GM15510 (cell line): ENCODE measurements around the gene EIF4E.

Experiments used
- POLR2A ChIP-seq: IDR thresholded peaks from 3 replicates; pipeline ENCODE4 v1.6.1; 2011; ENCODE audit warnings: borderline replicate concordance; ENCODE audit not compliant: insufficient read length; ENCODE audit errors: extremely low read depth

The EIF4E gene

GRCh38 chr4:98945297-98945850, 16.4 kb upstream of the EIF4E start:
- TF ChIP-seq POLR2A, result no peak

- no peak for TF ChIP-seq POLR2A
Observed at GRCh38 chr4:98939892-98940298, 11.0 kb upstream of the EIF4E start.

GRCh38 chr4:98939438-98939837, 10.5 kb upstream of the EIF4E start:
- no peak for TF ChIP-seq POLR2A

- no peak for TF ChIP-seq POLR2A
Observed at GRCh38 chr4:98937986-98938720, 9.2 kb upstream of the EIF4E start.

- TF ChIP-seq POLR2A, result no peak
Observed at GRCh38 chr4:98935633-98936032, 6.7 kb upstream of the EIF4E start.

- no peak for TF ChIP-seq POLR2A
Observed at GRCh38 chr4:98932539-98932938, 3.6 kb upstream of the EIF4E start.

- TF ChIP-seq POLR2A, result no peak
Observed at GRCh38 chr4:98930311-98930865, 1.5 kb upstream of the EIF4E start.

- TF ChIP-seq POLR2A, result peak; percentile 76
Observed at GRCh38 chr4:98929341-98930267, 671 bp upstream of the EIF4E start.

- TF ChIP-seq POLR2A, result peak; percentile 31
Observed at GRCh38 chr4:98928131-98928504, 815 bp downstream of the EIF4E start.

GRCh38 chr4:98921292-98921691, 7.6 kb downstream of the EIF4E start:
- TF ChIP-seq POLR2A, result no peak

GRCh38 chr4:98919996-98920395, 8.9 kb downstream of the EIF4E start:
- TF ChIP-seq POLR2A, result no peak

- no peak for TF ChIP-seq POLR2A
Observed at GRCh38 chr4:98909646-98910401, 19.1 kb downstream of the EIF4E start.

- TF ChIP-seq POLR2A, result no peak
Observed at GRCh38 chr4:98908703-98909262, 20.1 kb downstream of the EIF4E start.

GRCh38 chr4:98908182-98908581, 20.8 kb downstream of the EIF4E start:
- no peak for TF ChIP-seq POLR2A
